ENCODE data around the gene HIP1R. TPM values are rescaled to one million over a fixed set of nuclear protein-coding genes. Genes with fewer than 3 reads are reported as not detected.

HIP1R gene
- total and polyA plus RNA-seq, 7 donors, result 4.5 to 17.6 (median 8.0) TPM

DNA sequence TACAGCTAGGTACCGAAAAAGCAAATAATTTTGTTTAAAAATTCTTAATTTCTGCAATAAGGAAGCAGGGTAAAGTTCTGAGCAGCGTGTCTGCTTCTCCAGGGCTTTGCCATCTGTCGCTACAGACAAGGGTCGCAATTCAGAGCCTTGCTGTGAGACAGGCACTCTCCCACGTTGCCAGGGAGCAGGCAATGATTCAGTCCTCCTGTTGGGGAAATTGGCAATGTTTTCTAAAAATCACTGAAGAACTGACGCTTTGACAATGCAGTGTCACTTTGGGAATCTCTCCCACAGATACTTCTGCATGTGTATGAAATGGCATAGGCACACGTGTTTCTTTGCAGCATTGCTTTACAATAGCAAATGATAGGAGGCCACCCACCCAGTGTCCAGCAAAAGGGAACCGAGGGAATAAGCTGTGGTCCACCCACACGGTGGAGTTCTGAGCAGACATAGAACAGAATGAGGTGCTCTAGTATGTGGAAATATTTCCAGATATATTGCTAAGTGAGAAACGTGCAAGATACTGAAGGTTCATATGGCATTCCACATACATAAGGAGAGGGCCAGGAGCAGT lies 16.0 kb upstream of the HIP1R start:
- intact Hi-C loops (cut with DNase I), result no loop called here
- no peak for ATAC-seq

DNA sequence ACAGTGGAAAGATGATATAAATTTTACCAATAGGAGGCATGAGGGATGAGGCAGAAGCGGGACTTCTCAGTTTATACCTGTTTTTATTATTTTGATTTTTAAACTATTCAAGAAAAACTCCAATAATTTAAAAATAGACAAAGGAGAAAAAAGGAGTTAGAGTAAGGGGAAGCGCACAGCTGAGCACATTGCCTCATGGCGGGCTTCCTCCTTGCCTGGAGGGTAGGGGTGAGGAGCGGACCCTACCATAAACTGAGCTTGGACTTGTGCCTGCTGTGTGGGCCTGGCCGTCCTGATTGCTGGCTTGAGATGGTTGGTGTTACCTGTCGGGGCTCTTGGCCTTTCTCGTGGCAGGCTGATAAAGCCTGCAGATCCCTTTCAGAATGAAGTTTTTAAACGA lies 15.1 kb upstream of the HIP1R start:
- WGBS, 3 donors, result 76 to 89% (median 87%) methylated on average over 8 of the region's 8 CpGs
- Histone ChIP-seq H3K4me3 (no peak overlapping the region), H3K27ac (no peak overlapping the region), H3K36me3 (ENCODE audit: insufficient read depth in 1 of 2, low read depth in 1 of 2) (no peaks in the 10 kb centered on the region), H3K9me3 (no peaks in the 10 kb centered on the region), H3K4me1 (no peaks in the 10 kb centered on the region), H3K27me3 (ENCODE audit: insufficient read depth in 3 of 3, low read length in 2 of 3) (no peaks in the 10 kb centered on the region)
- TF ChIP-seq, protein P1, sequence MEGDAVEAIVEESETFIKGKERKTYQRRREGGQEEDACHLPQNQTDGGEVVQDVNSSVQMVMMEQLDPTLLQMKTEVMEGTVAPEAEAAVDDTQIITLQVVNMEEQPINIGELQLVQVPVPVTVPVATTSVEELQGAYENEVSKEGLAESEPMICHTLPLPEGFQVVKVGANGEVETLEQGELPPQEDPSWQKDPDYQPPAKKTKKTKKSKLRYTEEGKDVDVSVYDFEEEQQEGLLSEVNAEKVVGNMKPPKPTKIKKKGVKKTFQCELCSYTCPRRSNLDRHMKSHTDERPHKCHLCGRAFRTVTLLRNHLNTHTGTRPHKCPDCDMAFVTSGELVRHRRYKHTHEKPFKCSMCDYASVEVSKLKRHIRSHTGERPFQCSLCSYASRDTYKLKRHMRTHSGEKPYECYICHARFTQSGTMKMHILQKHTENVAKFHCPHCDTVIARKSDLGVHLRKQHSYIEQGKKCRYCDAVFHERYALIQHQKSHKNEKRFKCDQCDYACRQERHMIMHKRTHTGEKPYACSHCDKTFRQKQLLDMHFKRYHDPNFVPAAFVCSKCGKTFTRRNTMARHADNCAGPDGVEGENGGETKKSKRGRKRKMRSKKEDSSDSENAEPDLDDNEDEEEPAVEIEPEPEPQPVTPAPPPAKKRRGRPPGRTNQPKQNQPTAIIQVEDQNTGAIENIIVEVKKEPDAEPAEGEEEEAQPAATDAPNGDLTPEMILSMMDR (IDR thresholded peaks at IDR 0.05), result no peak
- no peak for DNase-seq
- no peak for ATAC-seq
- intact Hi-C loops (cut with DNase I), result no loop called here

More for the DNA sequence above, 16.0 kb upstream of the HIP1R start:
- no peak for DNase-seq
- no peaks in the 10 kb centered on the region for H3K27me3 ChIP-seq (ENCODE audit: insufficient read depth in 3 of 3, low read length in 2 of 3)
- no peaks in the 10 kb centered on the region for H3K9me3 ChIP-seq
- TF ChIP-seq, protein P1 (IDR thresholded peaks at IDR 0.05), result no peak
- H3K4me1 ChIP-seq, result no peaks in the 10 kb centered on the region
- H3K4me3 ChIP-seq, result no peak overlapping the region
- no peak overlapping the region for H3K27ac ChIP-seq
- WGBS, 3 donors, result 49 to 57% (median 52%) methylated on average over 10 of the region's 10 CpGs
- no peaks in the 10 kb centered on the region for H3K36me3 ChIP-seq (ENCODE audit: insufficient read depth in 1 of 2, low read depth in 1 of 2)

DNA sequence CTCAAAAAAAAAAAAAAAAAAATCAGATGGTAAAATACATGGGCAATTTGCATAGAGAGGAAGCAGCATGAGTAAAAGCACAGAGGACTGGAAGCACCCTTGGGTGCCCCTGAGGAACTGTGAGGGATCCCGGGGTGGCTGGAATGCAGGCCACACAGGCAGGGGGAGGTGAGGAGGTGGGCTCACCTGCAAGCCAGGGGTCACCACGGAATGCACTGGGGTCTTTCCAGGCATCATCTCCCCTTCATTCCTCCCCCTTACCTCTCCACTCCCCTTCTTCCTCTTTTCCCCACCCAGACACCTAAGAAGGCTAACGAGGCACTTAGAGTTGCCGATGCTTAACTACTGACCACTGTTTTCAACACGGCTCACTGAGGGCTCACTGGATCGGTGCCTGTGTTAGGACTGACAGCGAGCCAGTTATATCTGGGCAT lies 14.4 kb upstream of the HIP1R start:
- Histone ChIP-seq H3K4me1 (no peaks in the 10 kb centered on the region), H3K27me3 (ENCODE audit: insufficient read depth in 3 of 3, low read length in 2 of 3) (no peaks in the 10 kb centered on the region), H3K36me3 (ENCODE audit: insufficient read depth in 1 of 2, low read depth in 1 of 2) (no peaks in the 10 kb centered on the region), H3K27ac (no peak overlapping the region), H3K4me3 (no peak overlapping the region), H3K9me3 (no peaks in the 10 kb centered on the region)
- no peak for ATAC-seq
- DNase-seq, result no peak
- intact Hi-C loops (cut with DNase I), result no loop called here
- TF ChIP-seq, protein P1 (IDR thresholded peaks at IDR 0.05), result no peak
- WGBS, 3 donors, result 61 to 64% (median 61%) methylated on average over 7 of the region's 7 CpGs

DNA sequence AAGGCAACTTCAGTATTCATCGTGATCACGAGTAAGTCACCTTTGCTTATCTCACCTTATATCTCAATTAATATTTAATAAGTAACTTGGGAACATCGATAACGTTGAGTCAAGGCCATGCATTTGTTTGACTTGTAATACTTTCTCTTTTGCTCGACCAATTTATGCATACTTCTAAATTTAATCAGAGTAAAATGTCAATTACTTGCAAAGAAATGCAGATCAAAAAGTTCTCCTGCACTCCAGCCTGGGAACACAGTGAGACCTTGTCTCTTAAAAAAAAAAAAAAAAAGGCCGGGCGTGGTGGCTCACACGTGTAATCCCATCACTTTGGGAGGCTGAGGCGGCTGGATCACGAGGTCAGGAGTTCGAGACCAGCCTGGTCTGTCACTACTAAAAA lies 11.8 kb upstream of the HIP1R start:
- H3K27ac ChIP-seq, result no peak overlapping the region
- H3K4me1 ChIP-seq, result no peaks in the 10 kb centered on the region
- intact Hi-C loops (cut with DNase I), result no loop called here
- WGBS, 3 donors, result 87 to 88% (median 87%) methylated on average over 11 of the region's 11 CpGs
- TF ChIP-seq, protein P1 (IDR thresholded peaks at IDR 0.05), result no peak
- H3K27me3 ChIP-seq (ENCODE audit: insufficient read depth in 3 of 3, low read length in 2 of 3), result no peaks in the 10 kb centered on the region
- no peak overlapping the region for H3K4me3 ChIP-seq
- no peaks in the 10 kb centered on the region for H3K36me3 ChIP-seq (ENCODE audit: insufficient read depth in 1 of 2, low read depth in 1 of 2)
- DNase-seq, result no peak
- no peak for ATAC-seq
- H3K9me3 ChIP-seq, result no peaks in the 10 kb centered on the region

Data from psoas muscle (tissue), 8 donors.